Heart right ventricle (tissue), 16 donors: ENCODE results near the gene RNF207. TPM values are rescaled to one million over a fixed set of nuclear protein-coding genes. Genes with fewer than 3 reads are reported as not detected.

Source experiments
- ATAC-seq, 8 donors: fragments of 200-7000 bp; cut with Tn5 transposase; one replicate each; pipeline ENCODE4 v1.9.1; 2020; ENCODE audit warnings: mild to moderate bottlenecking in 8 of 8, moderate library complexity in 8 of 8, moderate number of reproducible peaks in 1 of 8
- DNase-seq, 2 donors: peaks; one replicate each; pipeline ENCODE4 v3.0.0-alpha.2; 2020
- H3K27ac ChIP-seq, 10 donors: fragments of 200-600 bp; sonication (generic) in 2 of 10; one replicate each; pipeline versions ENCODE4 v1.5.0 to v1.8.0; 2020 to 2022; ENCODE audit warnings: mild to moderate bottlenecking in 3 of 10
- H3K27me3 ChIP-seq, 7 donors: fragments of 200-600 bp; one replicate each; pipeline ENCODE4 v1.8.0; 2021 to 2022; ENCODE audit warnings: mild to moderate bottlenecking in 2 of 7
- H3K36me3 ChIP-seq, 9 donors: fragments of 200-600 bp; sonication (generic) in 1 of 9; one replicate each; pipeline versions ENCODE4 v1.5.0 to v1.8.0; 2020 to 2022; ENCODE audit warnings: mild to moderate bottlenecking in 2 of 9
- H3K4me1 ChIP-seq, 9 donors: fragments of 200-600 bp; sonication (generic) in 1 of 9; one replicate each; pipeline versions ENCODE4 v1.5.0 to v1.8.0; 2020 to 2022; ENCODE audit warnings: mild to moderate bottlenecking in 4 of 9
- H3K4me3 ChIP-seq, 10 donors: fragments of 200-600 bp; sonication (generic) in 2 of 10; one replicate each; pipeline versions ENCODE4 v1.5.0 to v1.8.0; 2020 to 2022; ENCODE audit warnings: mild to moderate bottlenecking in 7 of 10, moderate library complexity in 2 of 10
- H3K9me3 ChIP-seq, 11 donors: fragments of 200-600 bp in 10 of 11; sonication (generic) in 2 of 11; one replicate each; pipeline versions ENCODE4 v1.5.0 to v1.8.0; 2013 to 2022; ENCODE audit warnings: mild to moderate bottlenecking in 2 of 11, control low read depth in 1 of 11, moderate library complexity in 1 of 11
- CTCF ChIP-seq, 9 donors: fragments of 200-600 bp; sonication (generic) in 2 of 9; IDR thresholded peaks; one replicate each; pipeline versions ENCODE4 v1.5.0 to v1.8.0; 2021 to 2022; ENCODE audit warnings: antibody characterized with exemption in 9 of 9, mild to moderate bottlenecking in 5 of 9, moderate library complexity in 1 of 9
- WGBS, 2 donors: extraction: QIAGEN DNeasy Blood & Tissue Kit; methylation state at CpG; one replicate each; pipeline ENCODE4 v1.1.7; 2013; ENCODE audit warnings: inconsistent platforms in 1 of 2; 5-methylcytosine and 5-hydroxymethylcytosine counted together
- intact Hi-C, 10 donors: fragments of 100-400 bp; cut with DNase I; formaldehyde crosslinking; loops; one replicate each; pipeline versions ENCODE4 v1.11.1 to v1.14.2; 2022
- polyA plus RNA-seq, 2 donors: library from polyadenylated mRNA; stranded (reverse); fragments of 200-250 nt; gene quantifications; one replicate each; pipeline ENCODE4 v1.2.3, GENCODE V29; 2013
- total RNA-seq, 10 donors: library from RNA; stranded (reverse); fragmentation: NEBNext Ultra II Directional in 3 of 10; extraction: Animal tissue kit (Norgen Biotek cat#: 25700) in 3 of 10; gene quantifications; one replicate each; pipeline versions ENCODE4 v1.2.1 to v1.2.4, GENCODE V29; 2021 to 2023
- donor health status: Arrhythmogenic right ventricular cardiomyopathy.
- donor health status: ischemic (EF 13 %, LVEDD 7.1; RV severe dilation, severe dysfunction).
- donor health status: healthy with polysubstance abuse.
- donor health status: DM: no; HTN: yes; CAD: no.
- donor health status: DM: no; HTN: no; CAD: no.
- donor health status: ischemic (EF 25% LVEDD 6.9; RV normal size, moderate dysfunction).
- donor health status: ischemic (EF 25% LVEDD 5.7; RV mildly dilated, moderate dysfunction).
- donor health status: healthy.
- donor health status: DM: yes; HTN: yes; CAD: no.
- donor health status: Ischemic cardiomyopathy.
- donor health status: ischemic (EF 35%, LVEDD 5.7; RV mildly dilated, moderate dysfunction).
- donor health status: nonischemic (EF 11% LVEDD 7.7; RV severe dilation, severe dysfunction).
- donor health status: DM: yes; HTN: yes; CAD: no.
- donor health status: PGD.
- donor health status: ischemic (EF 29% LVEDD 5.4; RV normal size, mild dysfunction).
- donor health status: nonischemic (EF 23%, LVEDD 6.1; RV moderate dilation, normal function).

RNF207 gene
- total and polyA plus RNA-seq, 12 donors: 16.2 to 183 (median 67.4) TPM

GRCh38 chr1:6174621-6175410 is 31.1 kb upstream of the RNF207 start:
- DNase-seq (no peak), ATAC-seq (no peak)
- Histone ChIP-seq H3K9me3 (no peaks in the 10 kb centered on the region), H3K27ac (no peak overlapping the region), H3K27me3 (peaks cover 20 to 85% (median 70%) of the 10 kb centered on the region in 7 donors), H3K4me1 (peaks cover 3 to 10% (median 9%) of the 10 kb centered on the region in 9 donors), H3K36me3 (no peaks in the 10 kb centered on the region), H3K4me3 (no peak overlapping the region)
- intact Hi-C loops: loop anchor here in 2 of 10 donors (10.0 kb wide), 2 partner anchors 120 to 130 kb away; partner anchors contain the start of gene KCNAB2 (in 1 of the 2)
- WGBS, 2 donors: 87 to 98% methylated on average over 5 of the region's 5 CpGs
- TF ChIP-seq CTCF (IDR thresholded peaks at IDR 0.05): no peak

GRCh38 chr1:6175411-6175828 is 30.5 kb upstream of the RNF207 start:
- no peaks in the 10 kb centered on the region for H3K36me3 ChIP-seq
- H3K9me3 ChIP-seq: no peaks in the 10 kb centered on the region
- H3K4me1 ChIP-seq: peaks cover 3 to 10% (median 9%) of the 10 kb centered on the region in 9 donors
- WGBS, 2 donors: 88 to 95% methylated on average over 6 of the region's 6 CpGs
- H3K27ac ChIP-seq: no peak overlapping the region
- H3K27me3 ChIP-seq: peaks cover 20 to 87% (median 73%) of the 10 kb centered on the region in 7 donors
- intact Hi-C loops: loop anchor here in 2 of 10 donors (10.0 kb wide), 2 partner anchors 121 to 131 kb away; partner anchors contain the start of gene KCNAB2 (in 1 of the 2)
- TF ChIP-seq CTCF (IDR thresholded peaks at IDR 0.05): no peak
- no peak overlapping the region for H3K4me3 ChIP-seq
- no peak for ATAC-seq
- DNase-seq: no peak

GRCh38 chr1:6176779-6177178 is 29.1 kb upstream of the RNF207 start:
- WGBS, 2 donors: 70 to 72% methylated on average over 5 of the region's 5 CpGs

More at GRCh38 chr1:6176779-6177178, 29.1 kb upstream of the RNF207 start:
- Histone ChIP-seq H3K27me3 (peaks cover 20 to 83% (median 68%) of the 10 kb centered on the region in 7 donors), H3K27ac (no peak overlapping the region), H3K4me1 (peaks cover 3 to 21% (median 17%) of the 10 kb centered on the region in 9 donors), H3K36me3 (no peaks in the 10 kb centered on the region), H3K4me3 (no peak overlapping the region), H3K9me3 (no peaks in the 10 kb centered on the region)
- intact Hi-C loops: loop anchor here in 2 of 10 donors (10.0 kb wide), 2 partner anchors 122 to 132 kb away; partner anchors contain the start of gene KCNAB2 (in 1 of the 2)
- no peak for TF ChIP-seq CTCF (IDR thresholded peaks at IDR 0.05)
- DNase-seq (no peak), ATAC-seq (no peak)
